Inflammatory macrophage (primary cell): ENCODE measurements around the gene PKN3.
"Not testable (repeated sequence)": the region's sequence is repeated elsewhere in the genome, so short reads cannot be mapped to it uniquely, and the experiment has no call there.

Source experiments
- DNase-seq, 2 donors: peaks; one replicate each; pipeline ENCODE4 v3.0.0-alpha.2; 2020 to 2022
- total RNA-seq, 18 experiments: gene quantifications; one replicate each; lab custom pipeline; 2026; ENCODE audit warnings: mixed read lengths in 6 of 18, inconsistent platforms in 2 of 18; lab: John Stamatoyannopoulos, UW

Gene PKN3
- total RNA-seq, result 0.69 to 4.8 (median 1.7) reads per million in 18 experiments

DNA sequence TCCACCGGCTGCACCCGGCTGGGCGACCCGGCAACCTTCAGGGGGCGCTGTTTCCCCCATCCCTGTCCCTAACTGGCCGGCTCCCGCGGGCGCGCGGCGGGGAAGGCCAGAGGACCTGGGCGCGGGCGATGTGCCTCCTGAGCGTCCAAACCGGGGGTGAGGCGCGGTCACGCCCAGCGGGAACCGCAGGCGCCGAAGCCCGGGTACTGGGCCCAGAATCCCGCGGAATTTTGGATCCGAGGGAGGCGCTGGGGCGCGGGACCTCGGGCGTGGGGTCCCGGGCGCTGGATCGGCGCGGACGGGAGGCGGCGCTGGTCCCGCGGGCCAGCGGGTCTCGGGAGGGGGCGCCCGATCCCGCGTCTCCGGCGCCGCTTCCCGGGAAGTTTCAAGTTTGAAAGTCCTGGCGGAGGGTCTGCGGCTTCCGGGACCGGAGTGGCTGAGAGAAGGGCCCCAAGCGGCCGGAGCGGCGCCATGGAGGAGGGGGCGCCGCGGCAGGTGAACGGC, at the start of gene PKN3:
Gene PKN3, plus strand, starts transcription at position 59 of the 504 bp plus-strand sequence. Its CDS starts 413 bp downstream, at position 472.
- DNase-seq, result peak; percentile 79 to 84

DNA sequence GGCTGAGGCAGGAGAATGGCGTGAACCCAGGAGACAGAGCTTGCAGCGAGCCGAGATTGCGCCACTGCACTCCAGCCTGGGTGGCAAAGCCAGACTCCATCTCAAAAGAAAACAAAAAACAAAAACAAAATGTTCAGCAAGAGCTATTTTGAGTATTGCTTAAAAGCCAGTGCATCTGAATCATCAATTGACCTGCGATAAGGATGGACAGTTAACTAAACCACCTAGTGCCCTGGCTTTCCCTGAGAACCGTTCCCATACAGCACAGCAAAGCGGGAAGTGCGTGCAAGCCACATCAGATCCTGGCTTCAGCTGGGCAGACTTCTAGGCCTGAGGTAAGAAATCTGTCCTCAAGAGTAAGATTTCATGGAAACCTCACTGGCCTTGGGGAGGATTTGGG, 48.4 kb upstream of the PKN3 start:
- no peak for DNase-seq

DNA sequence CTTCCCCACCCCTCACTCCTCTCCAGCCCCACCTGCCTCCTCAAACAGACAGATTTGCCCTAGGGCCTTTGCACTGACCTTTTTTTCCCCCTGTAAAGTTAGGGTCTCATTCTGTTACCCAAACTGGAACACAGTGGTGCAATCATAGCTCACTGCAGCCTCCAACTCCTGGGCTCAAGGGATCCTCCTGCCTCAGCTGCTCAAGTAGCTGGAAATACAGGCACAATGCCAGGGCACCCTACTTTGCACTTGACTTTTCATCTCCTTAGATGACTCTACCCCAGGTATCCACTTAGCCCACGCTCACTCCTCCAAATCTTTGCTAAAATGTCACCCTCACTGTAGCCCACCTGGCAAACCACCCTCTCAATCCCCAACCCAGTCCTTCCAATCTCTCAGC, 47.8 kb upstream of the PKN3 start:
- no peak for DNase-seq

DNA sequence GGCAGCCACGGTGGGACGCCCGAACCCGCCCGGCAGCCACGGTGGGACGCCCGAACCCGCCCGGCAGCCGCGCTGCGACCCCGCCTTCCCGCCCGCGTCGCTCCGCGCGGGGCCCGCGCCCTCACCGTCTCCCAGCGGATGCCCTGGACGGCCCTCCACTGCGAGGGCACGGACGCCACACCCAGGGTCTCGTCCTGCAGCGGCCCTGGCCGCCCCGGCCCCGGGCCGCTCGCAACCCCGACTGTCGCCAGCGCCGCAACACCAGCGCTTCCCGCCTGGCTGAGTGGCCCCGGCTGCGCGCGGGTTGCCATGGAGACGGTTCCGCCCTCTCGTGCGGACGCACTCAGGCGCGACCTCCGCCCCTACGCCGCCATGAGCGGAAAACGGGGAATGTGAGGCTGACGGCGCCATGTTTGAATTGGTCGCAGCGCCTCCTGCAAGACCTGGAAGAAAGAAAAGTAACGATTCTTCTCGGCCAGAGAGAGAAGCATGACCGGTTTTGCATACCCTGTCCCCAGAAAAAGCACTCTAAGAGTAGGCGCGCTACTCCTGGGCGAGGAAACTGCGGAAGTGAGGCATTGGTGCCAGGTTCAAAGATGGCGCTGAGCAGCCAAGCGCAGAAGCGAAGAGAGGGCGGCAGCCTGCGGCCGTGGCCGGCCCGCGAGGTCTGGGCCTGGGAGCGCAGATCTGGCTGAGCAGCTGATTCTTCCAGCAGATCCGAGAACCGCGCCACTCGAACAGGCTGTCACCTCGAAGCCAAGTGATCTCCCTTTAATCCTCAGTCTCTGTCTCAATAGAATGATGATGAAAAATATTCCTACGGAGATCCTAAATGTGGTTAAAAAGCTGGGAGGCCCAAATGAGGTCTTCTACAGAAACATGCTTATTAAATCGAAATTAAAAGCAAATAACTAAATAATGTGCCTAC, 45.6 kb upstream of the PKN3 start, which contains the start of gene DYNC2I2:
Gene DYNC2I2, minus strand, starts transcription at position 432 of the 928 bp plus-strand sequence. Its CDS starts 121 bp downstream, at position 311.
- peak; percentile 94 to 97 for DNase-seq

DNA sequence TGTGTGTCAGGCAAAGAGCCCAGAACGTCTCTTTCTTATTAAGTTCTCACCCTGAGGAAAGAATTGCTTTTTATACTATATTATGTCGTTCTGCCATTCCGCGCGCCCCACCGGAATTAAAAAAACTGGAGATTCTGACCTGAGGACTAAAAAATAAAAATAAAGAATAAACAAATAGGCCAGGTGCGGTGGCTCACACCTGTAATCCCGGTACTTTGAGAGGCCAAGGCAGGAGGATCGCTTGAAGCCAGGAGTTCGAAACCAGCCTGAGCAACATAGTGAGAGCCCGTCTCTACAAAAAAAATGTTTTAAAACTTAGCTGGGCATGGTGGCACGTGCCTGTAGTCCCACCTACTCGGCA, 45.0 kb upstream of the PKN3 start:
- DNase-seq, result no peak

DNA sequence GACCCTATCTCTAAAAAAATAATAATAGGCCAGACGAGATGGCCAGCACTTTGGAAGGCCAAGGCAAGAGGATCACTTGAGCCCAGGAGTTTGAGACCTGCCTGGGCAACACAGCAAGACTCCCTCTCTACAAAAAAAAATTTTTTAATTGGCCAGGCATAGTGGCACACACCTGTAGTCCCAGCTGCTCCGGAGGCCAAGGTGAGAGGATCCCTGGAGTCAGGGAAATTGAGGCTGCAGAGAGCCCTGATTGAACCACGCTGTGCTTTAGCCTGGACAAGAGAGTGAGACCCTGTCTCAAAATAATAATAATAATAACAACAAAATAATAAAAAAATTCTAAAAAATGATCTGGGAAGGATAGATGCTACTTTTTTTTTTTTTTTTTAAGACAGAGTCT, 44.5 kb upstream of the PKN3 start:
- DNase-seq, result no peak

DNA sequence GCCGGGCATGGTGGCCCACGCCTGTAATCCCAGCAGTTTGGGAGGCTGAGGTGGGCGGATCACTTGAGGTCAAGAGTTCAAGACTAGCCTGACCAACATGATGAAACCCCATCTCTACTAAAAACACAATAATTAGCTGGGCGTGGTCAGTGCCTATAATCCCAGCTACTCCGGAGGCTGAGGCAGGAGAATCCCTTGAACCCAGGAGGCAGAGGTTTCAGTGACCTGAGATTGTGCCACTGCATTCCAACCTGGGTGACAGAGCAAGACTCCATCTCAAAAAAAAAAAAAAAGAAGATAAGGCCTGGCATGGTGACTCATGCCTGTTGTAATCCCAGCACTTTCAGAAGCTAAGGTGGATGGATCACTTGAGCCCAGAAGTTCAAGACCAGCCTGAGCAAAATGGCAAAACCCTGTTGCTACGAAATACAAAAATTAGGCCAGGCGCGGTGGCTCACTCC, 35.8 kb upstream of the PKN3 start:
- DNase-seq, result not testable (repeated sequence)

DNA sequence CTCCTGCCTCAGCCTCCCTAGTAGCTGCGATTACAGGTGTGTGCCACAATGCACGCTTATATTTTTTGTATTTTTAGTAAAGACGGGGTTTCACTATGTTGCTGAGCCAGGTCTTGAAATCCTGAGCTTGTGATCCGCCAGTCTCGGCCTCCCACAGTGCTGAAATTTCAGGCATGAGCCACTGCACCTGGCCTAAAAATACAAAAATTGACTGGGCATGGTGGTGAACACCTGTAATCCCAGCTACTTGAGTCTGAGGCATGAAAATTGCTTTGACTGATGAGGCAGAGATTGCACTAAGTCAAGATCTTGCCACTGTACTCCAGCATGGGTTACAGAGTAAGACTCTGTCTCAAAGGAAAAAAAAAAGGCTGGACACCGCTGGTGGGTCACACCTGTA, 32.5 kb upstream of the PKN3 start:
- DNase-seq, result no peak

DNA sequence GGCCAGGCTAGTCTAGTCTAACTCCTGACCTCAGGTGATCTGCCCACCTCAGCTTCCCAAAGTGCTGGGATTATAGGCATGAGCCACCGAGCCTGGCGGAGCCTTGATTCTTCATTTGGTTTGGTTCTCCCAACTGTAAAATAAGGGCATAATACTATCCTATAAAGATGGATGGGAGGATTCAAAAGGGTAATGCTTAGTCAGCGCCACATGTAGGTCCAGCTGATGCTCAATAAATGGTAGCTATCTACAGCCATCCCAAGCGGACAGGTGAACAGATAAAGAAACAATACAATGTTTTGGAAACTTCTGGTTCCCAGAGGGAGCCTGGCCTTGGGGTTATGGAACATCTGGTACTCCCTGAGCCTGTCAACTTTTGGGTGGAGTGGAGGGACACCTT, 26.9 kb upstream of the PKN3 start:
- DNase-seq, result no peak

DNA sequence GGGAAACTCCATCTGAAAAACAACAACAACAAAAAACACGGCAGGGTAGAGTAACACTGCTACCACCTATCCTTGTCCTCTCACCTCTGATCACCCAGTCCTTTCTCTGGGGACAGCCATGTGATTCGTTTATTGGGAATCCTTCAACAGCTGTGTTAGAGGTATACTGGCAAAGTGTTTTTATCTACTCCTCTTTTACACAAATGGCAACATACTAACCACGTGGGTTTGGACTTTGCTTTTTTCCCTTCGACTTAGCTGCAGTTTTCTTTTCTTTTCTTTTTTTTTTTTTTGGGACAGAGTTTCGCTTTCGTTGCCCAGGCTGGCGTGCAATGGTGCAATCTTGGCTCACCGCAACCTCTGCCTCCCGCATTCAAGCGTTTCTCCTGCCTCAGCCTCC, 24.5 kb upstream of the PKN3 start:
- DNase-seq, result no peak

DNA sequence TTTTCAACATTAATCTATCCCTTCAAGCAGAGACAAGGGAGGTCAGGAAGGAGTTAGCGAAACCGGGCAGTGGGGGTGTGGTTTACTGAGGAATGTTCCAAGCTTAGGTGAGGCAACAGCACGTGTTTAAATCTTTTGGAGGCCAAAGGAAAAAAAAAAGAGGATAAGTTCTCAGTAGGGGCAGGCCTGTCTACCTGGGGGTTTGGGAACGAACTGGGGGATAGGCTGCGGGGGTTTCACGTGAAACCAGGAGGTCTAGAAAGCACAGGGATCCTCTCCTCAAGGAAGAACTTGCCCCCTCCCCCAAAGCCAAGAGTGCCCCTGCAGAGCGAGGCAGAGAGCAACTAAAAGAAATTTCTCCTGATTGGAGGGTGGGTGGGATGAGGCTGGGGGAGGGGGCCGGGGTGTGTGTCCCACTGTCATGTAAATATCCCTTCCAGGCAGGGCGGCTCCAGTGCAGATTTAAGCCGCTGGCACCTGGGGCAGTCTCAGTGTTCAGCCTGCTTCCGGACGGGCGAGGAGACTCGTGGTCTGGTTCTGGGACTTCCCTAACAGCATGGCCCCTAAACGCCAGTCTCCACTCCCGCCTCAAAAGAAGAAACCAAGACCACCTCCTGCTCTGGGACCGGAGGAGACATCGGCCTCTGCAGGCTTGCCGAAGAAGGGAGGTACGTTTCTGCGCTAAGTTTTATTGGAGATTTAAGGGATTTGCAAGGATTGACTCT, 18.8 kb upstream of the PKN3 start:
- peak; percentile 57 to 72 for DNase-seq

DNA sequence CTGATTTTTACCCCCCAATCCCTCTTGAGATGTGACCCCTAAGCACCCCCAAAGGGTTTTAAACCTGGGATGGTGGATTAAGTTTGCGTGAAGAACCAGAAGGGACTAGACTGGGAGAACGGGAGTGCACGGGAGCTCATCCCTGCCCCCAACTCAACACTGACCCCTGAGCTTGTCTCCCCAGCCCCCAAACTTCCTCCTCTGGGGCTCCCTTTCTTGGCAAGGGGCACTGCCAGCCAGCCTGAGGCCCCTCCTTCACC, 18.3 kb upstream of the PKN3 start:
- no peak for DNase-seq

DNA sequence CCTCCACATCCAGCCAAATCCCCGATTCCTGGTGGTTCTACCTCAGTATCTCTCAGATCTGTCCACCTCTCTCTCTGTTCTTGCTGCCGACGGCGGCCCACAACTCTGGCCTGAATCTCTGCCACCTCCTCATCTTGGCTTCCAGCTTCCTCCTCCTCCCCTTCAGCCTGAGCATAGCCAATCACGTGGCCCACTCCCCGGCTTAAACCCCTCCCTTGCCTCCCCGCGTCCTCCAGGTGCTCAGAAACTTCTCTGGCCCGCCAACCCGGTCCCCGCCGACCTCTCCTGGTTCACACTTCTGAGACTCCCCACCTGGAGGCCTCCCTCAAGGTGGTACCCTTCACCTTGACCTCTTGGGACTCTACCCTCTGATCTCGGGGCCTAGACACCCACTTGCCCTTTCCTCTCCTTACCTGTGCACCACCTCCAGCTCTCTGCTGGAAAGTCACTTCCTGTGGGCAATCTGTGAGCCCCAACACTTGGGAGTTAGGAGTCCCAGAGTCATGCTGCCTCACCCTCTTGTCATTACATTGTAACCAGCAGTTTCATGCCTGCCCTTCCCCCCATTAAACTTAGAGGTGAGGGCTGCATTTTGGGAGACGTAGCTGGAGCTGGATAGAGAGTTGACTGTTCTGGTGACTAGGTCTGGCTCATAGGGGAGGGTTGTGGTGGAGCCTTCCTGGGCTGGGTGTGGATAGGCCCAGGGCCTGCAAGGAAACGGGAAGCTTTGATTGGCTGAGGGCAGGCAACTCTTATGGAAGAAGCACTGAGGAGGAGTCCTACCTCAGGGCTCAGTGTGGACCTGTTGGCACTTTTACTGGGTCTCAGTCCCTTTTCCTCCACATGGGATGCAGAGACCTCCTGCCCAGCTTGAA, 17.7 kb upstream of the PKN3 start:
- peak; percentile 72 to 82 for DNase-seq

DNA sequence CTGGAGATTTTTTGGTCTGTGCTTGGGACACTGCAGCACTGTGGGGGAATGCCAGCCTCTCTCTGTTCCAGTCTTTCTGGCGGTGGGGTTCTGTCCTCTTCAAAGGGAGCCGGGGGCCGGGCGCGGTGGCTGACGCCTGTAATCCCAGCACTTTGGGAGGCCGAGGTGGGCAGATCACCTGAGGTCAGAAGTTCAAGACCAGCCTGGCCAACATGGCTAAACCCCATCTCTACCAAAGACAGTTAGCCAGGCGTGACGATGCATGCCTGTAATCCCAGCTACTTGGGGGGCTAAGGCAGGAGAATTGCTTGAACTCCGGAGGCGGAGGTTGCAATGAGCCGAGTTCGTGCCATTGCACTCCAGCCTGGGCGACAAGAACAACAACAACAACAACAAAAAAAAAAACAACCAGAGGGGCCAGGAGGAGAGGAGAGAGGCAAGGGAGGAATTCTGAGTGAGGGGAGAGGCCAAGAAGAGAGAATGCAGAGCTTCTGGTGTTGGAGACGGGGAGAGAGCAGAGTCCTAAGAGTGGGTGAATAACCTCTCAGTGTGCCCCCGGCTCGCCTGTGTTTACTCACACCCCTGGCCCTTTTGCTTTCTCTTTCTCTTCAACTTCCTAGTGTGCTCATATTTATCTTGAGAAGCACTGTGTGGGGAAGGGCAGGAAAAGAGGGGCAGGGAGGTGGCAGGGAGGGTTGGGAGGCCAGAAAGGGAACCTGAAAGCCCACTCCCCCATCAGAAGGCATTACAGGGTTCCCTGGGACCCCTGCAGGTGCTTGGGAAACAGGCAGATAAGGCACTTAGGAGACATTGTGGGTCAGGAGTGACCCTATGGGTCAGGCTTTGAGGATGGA, 16.4 kb upstream of the PKN3 start:
- DNase-seq, result peak; percentile 41 to 49

DNA sequence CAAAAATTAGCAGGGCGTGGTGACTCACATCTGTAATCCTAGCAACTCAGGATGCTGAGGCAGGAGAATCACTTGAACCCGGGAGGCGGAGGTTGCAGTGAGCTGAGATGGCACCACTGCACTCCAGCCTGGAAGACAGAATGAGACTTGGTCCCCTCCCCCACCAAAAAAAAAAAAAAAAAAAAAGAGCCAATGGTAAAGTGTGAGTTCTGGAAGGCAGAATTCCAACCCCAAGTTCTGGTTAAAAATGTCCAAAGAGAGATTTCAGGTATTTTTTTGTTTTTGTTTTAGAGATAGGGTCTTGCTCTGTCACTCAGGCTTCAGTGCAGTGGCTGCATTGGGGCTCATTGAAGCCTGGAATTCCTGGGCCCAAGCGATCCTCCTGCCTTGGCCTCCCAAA, 14.8 kb upstream of the PKN3 start:
- no peak for DNase-seq

DNA sequence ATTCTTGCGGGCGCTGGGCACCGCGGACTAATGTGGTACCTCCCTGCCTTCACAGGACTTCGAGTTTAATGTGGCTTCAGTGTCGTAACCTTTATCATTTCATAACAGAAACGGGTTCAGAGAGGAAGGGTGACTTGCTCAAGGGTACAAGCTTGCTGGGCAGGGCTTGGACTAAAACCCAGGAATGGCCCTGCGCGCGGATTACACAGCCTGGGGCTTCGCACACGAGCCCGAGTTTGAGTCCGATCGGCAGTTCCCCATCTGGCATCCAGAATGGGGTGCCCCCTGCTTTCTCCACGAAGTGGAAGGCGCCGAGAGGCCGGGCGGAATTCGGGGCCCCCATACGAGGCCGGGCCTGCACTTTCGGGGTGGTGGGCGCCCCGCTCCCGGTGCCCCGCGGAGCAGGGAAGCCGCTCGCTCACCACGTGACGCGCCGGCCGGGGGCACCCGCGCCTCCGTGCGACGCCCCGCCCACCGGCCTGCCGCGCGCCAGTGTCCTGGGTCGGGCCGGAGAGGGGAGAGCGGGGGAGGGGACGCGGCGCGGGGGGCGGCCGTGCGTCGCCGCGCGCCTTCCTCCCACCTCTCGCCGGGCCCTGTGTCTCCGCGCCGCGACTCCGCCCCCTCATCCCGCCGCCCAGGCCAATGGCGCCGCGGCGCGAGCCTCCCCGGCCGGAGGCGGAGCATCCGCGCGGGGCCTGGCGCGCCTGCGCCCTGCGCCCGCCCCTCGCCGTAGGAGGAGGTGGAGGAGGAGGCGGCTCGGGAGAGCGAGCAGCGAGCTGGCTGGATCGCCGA, 13.6 kb upstream of the PKN3 start, which contains the start of gene SET:
Gene SET, plus strand, starts transcription at position 722 of the 792 bp plus-strand sequence. CDS start 361 bp downstream, outside the sequence.
- peak; percentile 93 to 95 for DNase-seq

DNA sequence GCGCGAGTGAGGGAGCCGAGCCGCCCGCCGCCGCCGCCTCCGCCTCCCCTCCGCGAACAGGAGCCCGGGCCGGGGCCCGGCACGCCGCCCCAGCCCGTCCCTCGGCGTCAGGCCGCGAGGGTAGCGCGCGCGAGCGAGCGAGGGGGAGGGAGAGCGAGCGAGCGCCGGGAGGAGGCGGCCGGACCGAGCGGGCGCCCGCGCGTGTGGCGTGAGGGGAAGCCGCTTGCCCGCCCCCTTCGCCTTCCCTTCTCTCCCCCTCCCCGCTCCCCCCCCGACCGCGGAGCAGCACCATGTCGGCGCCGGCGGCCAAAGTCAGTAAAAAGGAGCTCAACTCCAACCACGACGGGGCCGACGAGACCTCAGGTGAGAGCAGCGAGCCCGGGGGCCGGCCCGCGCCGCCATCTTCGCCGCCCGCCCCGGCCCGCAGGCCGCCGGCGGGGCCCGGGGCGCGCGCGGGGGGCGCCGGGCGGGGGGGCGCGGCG, 13.0 kb upstream of the PKN3 start:
- no peak for DNase-seq

DNA sequence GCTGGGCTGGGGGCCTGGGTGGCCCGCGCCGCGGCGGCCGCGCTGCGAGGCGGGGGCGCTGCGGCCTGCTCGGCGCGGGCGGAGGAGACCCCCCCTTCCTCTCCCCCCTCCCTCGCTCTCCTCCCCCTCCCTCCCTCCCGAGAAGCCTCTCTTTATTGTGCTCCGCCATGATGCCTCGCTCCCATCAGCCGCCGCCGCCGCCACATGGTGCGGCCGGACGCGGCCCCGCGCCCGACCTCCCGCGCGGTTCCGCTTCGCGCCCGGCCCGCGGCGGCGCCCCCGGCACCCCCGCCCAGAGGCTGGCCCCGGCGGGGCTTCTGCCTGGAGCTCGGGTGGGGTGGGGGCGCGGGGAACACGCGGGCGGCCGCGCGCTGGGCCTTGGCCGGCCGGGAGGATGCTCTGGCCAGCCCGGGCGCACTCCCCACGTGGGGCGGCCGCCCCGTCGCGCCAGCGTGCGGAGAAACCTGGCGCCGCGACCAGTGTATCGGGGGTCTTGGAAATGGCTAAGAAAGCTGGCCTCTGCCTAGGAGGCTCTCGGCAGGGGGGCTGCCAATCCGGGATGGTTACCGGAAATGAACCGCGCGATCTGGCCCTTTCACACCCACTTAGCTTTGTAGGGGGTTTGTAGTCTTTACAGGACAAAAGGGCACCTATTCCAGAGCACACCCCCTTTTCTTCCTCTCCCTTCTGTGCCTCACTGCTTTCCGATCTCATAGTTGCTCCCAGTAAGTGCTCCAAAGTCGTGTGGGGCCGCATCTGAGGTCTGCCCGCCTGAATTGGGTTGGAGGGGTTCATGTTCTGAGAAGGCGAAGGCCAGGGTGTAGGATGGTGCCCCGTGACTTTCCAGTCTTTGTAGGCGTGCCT, 12.3 kb upstream of the PKN3 start:
- DNase-seq, result peak in 1 of 2 donors; percentile 22

DNA sequence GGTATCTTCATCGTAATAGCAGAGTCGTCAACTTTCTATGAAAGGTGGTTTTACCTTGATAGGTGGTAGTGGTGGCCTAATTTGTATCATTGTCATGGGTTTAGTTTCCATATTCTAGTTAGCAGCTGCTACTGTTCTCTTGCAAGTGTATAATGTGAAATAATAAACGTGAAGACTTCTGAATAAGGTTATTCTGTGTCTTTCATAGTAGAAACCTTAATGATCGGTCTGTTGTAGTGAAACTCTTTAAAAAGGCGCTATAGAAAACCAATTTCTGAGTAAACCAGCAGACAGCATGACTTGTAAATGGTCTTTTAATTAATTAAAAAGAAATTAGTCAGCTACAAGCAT, 11.6 kb upstream of the PKN3 start:
- DNase-seq, result no peak

DNA sequence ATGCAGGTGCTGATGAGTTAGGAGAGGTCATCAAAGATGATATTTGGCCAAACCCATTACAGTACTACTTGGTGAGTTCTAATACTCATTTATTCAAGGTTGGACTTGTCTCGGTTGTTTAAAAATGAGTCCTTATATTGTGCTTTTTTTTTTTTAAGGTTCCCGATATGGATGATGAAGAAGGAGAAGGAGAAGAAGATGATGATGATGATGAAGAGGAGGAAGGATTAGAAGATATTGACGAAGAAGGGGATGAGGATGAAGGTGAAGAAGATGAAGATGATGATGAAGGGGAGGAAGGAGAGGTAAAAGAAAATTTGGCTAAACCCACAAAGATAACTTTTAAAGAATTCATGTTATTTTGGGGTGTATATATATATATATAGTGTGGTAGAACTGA, 8.6 kb upstream of the PKN3 start:
- DNase-seq, result not testable (repeated sequence)
